ENCODE data around the gene FGD5.
"Not testable (repeated sequence)": the region's sequence is repeated elsewhere in the genome, so short reads cannot be mapped to it uniquely, and the experiment has no call there.

The FGD5 gene

GRCh38 chr3:14894085-14894484 lies 75.3 kb downstream of the FGD5 start:
- no peak overlapping the region for H3K9ac ChIP-seq (ENCODE audit: low read length)
- H3K27me3 ChIP-seq (ENCODE audit: control insufficient read depth, insufficient read depth, low read length), result no peaks in the 10 kb centered on the region
- H3K4me3 ChIP-seq (ENCODE audit: low read length), result no peak overlapping the region
- H3K4me1 ChIP-seq (ENCODE audit: control insufficient read depth, insufficient read depth, low read length), result peaks cover under 1% of the 10 kb centered on the region
- H3K9me3 ChIP-seq (ENCODE audit: control insufficient read depth, low read length), result no peaks in the 10 kb centered on the region
- H3K36me3 ChIP-seq (ENCODE audit: control insufficient read depth, insufficient read depth, low read length), result no peaks in the 10 kb centered on the region

DNA sequence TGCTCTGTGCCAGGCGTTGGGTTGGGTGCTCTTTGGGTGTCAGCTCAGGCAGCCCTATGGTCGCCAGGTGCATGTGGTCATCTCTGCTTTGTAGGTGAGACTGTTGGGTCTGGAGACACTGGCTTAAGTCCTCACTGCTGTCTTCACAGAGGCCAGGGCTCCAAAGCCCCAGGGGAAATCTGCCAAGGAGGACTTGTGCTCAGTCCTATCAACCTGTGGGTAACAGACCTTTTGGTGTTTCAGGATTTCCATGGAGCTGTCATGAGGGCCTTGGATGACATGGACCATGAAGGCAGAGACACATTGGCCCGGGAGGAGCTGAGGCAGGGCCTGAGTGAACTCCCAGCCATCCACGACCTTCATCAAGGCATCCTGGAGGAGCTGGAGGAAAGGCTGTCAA lies 78.5 kb downstream of the FGD5 start:
- no peaks in the 10 kb centered on the region for H3K9me3 ChIP-seq (ENCODE audit: control insufficient read depth, low read length)
- H3K4me3 ChIP-seq (ENCODE audit: low read length), result no peak overlapping the region
- H3K4me1 ChIP-seq (ENCODE audit: control insufficient read depth, insufficient read depth, low read length), result peaks cover 28% of the 10 kb centered on the region
- H3K36me3 ChIP-seq (ENCODE audit: control insufficient read depth, insufficient read depth, low read length), result no peaks in the 10 kb centered on the region
- H3K9ac ChIP-seq (ENCODE audit: low read length), result no peak overlapping the region
- H3K27me3 ChIP-seq (ENCODE audit: control insufficient read depth, insufficient read depth, low read length), result no peaks in the 10 kb centered on the region

DNA sequence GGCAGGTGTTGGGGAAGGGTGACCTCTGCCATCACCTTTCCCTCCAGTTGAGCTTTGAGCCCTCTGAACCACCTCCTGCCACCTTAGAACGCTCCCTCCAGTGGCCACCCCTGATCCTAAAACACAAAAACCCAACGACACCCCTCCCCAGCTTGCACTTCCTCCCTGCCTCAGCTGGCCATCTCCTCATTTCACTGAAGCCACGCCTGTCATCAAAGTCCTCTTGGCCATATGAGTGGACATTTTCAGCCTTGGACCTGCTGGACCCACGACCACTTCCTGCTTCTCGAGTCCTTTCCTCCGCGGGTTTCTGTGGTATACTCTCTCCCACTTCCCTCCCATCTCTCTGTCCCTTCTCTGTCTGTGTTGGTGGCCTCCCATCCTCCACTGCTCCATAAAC lies 80.2 kb downstream of the FGD5 start:
- peaks cover 35% of the 10 kb centered on the region for H3K4me1 ChIP-seq (ENCODE audit: control insufficient read depth, insufficient read depth, low read length)
- H3K4me3 ChIP-seq (ENCODE audit: low read length), result no peak overlapping the region
- no peaks in the 10 kb centered on the region for H3K36me3 ChIP-seq (ENCODE audit: control insufficient read depth, insufficient read depth, low read length)
- no peaks in the 10 kb centered on the region for H3K27me3 ChIP-seq (ENCODE audit: control insufficient read depth, insufficient read depth, low read length)
- no peaks in the 10 kb centered on the region for H3K9me3 ChIP-seq (ENCODE audit: control insufficient read depth, low read length)
- H3K9ac ChIP-seq (ENCODE audit: low read length), result no peak overlapping the region

DNA sequence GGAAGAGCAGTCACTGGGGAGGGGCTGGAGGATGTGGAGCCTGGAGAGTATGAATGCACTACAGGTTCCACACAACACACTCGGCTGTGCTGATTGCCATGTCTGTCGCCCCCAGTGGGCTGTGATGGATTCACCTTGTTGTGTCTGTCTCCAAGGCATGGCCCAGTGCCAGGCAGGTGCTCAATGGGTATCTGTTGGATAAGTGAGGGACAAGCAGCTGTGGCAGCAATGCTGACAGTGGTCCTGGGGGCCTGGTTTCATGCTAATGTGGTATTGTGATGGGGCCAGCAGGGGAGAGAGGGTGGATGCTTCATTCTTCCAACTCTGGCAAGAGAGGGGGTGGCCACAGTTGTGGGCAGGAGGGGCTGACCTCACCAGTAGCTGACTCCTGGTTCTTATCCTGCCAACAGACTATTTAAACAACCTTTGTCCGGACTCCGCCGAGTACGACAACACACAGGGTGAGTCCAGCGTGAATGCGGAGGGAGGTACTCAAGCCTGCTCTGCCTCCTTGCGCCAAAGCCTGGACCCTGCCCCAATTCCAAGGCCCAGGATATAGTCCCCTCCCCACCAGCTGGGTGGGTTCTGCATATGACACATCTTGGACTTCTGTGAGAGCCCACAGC lies 81.3 kb downstream of the FGD5 start:
- Histone ChIP-seq H3K4me3 (ENCODE audit: low read length) (no peak overlapping the region), H3K9me3 (ENCODE audit: control insufficient read depth, low read length) (no peaks in the 10 kb centered on the region), H3K9ac (ENCODE audit: low read length) (no peak overlapping the region), H3K4me1 (ENCODE audit: control insufficient read depth, insufficient read depth, low read length) (peaks cover 35% of the 10 kb centered on the region), H3K36me3 (ENCODE audit: control insufficient read depth, insufficient read depth, low read length) (no peaks in the 10 kb centered on the region), H3K27me3 (ENCODE audit: control insufficient read depth, insufficient read depth, low read length) (no peaks in the 10 kb centered on the region)

DNA sequence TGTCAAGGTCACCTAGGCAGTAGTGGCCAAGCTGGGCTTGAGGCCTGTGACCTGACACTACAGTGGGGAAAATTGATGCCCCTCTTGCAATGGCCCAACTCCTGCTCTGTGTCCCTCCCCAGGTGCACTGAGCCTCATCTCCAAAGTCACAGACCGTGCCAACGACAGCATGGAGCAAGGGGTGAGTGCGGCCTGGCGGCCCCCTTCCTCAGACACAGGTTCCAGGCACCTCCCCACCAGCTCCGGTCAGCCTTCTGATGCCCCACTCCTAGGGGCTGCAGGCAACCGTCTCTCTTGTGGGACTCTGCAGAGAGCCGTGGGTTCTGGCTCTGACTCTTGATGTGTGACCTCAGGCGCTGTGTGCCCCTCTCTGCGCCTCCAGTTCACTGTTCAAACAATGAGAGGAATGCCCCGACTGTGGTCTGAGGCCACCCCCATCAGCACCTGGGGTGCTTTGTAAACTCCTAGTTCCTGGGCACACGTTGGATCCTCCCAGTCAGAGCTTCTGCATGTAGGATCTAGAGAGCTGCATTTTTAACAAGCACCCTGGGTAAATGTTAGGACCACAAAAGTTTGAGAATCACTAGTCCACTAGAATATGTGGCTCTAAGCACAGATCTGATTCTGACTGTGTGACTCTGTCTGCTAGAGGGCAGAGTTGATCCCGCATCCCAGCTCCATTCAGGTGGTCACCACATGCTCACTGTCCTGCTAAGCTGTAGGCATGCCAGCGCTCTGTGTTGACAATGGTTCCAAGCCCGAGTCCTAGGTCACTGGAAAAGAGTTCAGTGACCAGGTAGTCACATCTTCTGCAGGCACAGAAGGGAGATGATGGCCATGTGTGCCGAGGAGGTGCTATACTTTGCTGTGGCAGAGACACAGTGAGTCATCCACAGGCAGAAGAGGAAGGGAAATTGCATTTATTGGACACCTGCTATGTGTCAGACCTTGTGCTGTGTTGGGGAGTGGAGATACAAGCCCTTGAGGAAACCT lies 82.4 kb downstream of the FGD5 start:
- Histone ChIP-seq H3K36me3 (ENCODE audit: control insufficient read depth, insufficient read depth, low read length) (no peaks in the 10 kb centered on the region), H3K9me3 (ENCODE audit: control insufficient read depth, low read length) (no peaks in the 10 kb centered on the region), H3K4me1 (ENCODE audit: control insufficient read depth, insufficient read depth, low read length) (peaks cover 38% of the 10 kb centered on the region), H3K9ac (ENCODE audit: low read length) (no peak overlapping the region), H3K27me3 (ENCODE audit: control insufficient read depth, insufficient read depth, low read length) (no peaks in the 10 kb centered on the region), H3K4me3 (ENCODE audit: low read length) (no peak overlapping the region)

- Histone ChIP-seq H3K36me3 (ENCODE audit: control insufficient read depth, insufficient read depth, low read length) (no peaks in the 10 kb centered on the region), H3K4me3 (ENCODE audit: low read length) (no peak overlapping the region), H3K9me3 (ENCODE audit: control insufficient read depth, low read length) (no peaks in the 10 kb centered on the region), H3K9ac (ENCODE audit: low read length) (no peak overlapping the region), H3K4me1 (ENCODE audit: control insufficient read depth, insufficient read depth, low read length) (peaks cover 53% of the 10 kb centered on the region), H3K27me3 (ENCODE audit: control insufficient read depth, insufficient read depth, low read length) (no peaks in the 10 kb centered on the region)
Measured at GRCh38 chr3:14902719-14903118, 84.0 kb downstream of the FGD5 start.

GRCh38 chr3:14903501-14903900 lies 84.7 kb downstream of the FGD5 start:
- H3K4me3 ChIP-seq (ENCODE audit: low read length); H3K9me3 ChIP-seq (ENCODE audit: control insufficient read depth, low read length); H3K9ac ChIP-seq (ENCODE audit: low read length); H3K27me3 ChIP-seq (ENCODE audit: control insufficient read depth, insufficient read depth, low read length); H3K36me3 ChIP-seq (ENCODE audit: control insufficient read depth, insufficient read depth, low read length): not testable (repeated sequence)
- peaks cover 58% of the 10 kb centered on the region for H3K4me1 ChIP-seq (ENCODE audit: control insufficient read depth, insufficient read depth, low read length)

- no peaks in the 10 kb centered on the region for H3K9me3 ChIP-seq (ENCODE audit: control insufficient read depth, low read length)
- no peak overlapping the region for H3K4me3 ChIP-seq (ENCODE audit: low read length)
- no peaks in the 10 kb centered on the region for H3K27me3 ChIP-seq (ENCODE audit: control insufficient read depth, insufficient read depth, low read length)
- no peaks in the 10 kb centered on the region for H3K36me3 ChIP-seq (ENCODE audit: control insufficient read depth, insufficient read depth, low read length)
- H3K9ac ChIP-seq (ENCODE audit: low read length), result no peak overlapping the region
- peaks cover 47% of the 10 kb centered on the region for H3K4me1 ChIP-seq (ENCODE audit: control insufficient read depth, insufficient read depth, low read length)
Measured at GRCh38 chr3:14905055-14905657, 86.4 kb downstream of the FGD5 start.

DNA sequence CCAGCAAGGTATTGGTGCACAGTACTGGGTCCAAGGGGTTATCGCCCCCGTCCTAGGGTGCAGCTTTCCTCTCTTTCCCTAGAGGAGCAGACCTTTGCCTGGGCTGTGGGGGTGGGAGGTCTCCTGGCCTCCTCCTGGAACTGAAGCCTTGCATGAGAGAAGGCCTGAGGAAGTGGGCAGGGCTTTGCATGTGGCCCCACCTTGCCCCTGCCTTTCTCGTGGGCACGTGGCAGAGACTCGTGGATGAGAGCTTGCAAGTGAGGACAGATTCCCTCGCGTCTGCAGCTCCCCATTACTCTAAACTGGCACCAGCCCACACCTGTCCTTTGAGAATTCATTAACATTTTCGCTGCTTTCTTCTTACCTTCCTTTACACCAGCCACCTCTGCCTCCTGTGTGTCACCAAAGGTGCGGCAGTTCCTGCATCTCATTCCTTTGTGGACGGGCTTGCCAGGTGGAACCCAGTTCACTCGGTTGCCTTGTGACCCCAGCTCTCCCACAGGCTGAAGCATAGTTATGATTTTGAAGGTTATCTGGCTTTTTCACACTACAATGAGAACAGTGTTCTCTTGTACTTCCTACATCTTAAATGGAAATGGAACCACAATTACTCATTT lies 87.7 kb downstream of the FGD5 start:
- H3K4me3 ChIP-seq (ENCODE audit: low read length), result no peak overlapping the region
- no peaks in the 10 kb centered on the region for H3K27me3 ChIP-seq (ENCODE audit: control insufficient read depth, insufficient read depth, low read length)
- no peaks in the 10 kb centered on the region for H3K9me3 ChIP-seq (ENCODE audit: control insufficient read depth, low read length)
- H3K4me1 ChIP-seq (ENCODE audit: control insufficient read depth, insufficient read depth, low read length), result peaks cover 34% of the 10 kb centered on the region
- no peaks in the 10 kb centered on the region for H3K36me3 ChIP-seq (ENCODE audit: control insufficient read depth, insufficient read depth, low read length)
- no peak overlapping the region for H3K9ac ChIP-seq (ENCODE audit: low read length)

DNA sequence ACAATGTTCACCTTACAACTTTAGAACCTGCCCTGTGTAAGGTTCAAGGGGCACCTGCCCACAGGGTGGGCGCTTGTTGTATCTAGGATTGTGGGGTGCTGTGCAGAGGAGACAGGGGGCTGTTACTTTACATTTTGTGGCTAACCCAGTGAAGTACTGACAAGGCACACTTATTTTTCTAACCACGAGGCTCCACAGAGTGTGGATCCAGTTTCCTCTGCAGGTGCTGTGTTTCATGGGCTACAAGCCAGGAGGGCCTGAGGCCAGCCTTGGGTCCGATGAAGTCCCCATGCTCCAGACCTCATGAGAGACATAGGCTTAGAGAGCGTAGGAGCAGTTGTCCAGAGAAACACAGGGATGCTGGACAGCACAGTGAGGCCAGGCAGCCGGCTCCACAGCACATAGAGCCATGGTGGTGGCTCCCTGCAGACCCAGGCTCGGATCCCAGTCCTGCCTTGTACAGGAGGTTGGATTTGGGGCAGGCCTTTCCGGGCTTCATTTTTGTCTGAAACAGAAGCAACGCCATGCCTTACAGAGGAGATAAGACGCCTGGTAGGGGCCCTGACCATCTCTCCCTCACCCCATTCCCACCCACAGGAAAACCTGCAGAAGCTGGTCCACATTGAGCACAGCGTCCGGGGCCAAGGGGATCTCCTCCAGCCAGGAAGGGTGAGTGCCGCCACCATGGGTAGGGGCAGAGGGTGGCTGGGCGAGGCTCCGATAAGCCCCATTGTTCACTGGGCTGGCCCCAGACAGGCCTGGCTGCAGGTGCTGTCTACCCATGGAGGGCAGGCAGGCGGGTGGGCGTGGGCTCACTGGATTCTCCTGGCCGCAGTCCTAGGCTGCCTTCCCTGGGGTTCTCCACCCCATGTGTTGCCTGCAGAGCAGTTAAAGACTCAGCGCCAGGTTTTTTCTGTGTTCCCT lies 88.5 kb downstream of the FGD5 start:
- peaks cover 30% of the 10 kb centered on the region for H3K4me1 ChIP-seq (ENCODE audit: control insufficient read depth, insufficient read depth, low read length)
- H3K9ac ChIP-seq (ENCODE audit: low read length), result no peak overlapping the region
- H3K9me3 ChIP-seq (ENCODE audit: control insufficient read depth, low read length), result no peaks in the 10 kb centered on the region
- H3K36me3 ChIP-seq (ENCODE audit: control insufficient read depth, insufficient read depth, low read length), result no peaks in the 10 kb centered on the region
- no peaks in the 10 kb centered on the region for H3K27me3 ChIP-seq (ENCODE audit: control insufficient read depth, insufficient read depth, low read length)
- H3K4me3 ChIP-seq (ENCODE audit: low read length), result no peak overlapping the region

DNA sequence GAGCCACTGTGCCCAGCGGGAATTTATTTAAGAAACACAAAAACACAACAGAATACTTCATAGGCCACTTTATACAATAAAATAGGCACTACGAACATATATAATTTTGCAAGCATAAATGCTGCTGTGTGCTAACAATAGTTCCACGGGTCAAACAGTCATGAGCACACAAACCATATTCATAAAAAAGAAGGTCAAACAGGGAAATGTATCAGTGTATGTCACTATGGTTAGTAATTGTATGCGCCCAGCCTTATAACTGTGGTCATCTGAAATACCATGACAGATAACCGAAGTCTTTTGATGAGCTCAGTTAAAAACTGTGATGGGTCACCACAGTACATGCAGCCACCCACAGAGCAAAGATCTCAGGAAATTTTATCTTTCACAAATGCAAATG lies 90.5 kb downstream of the FGD5 start:
- Histone ChIP-seq H3K27me3 (ENCODE audit: control insufficient read depth, insufficient read depth, low read length) (no peaks in the 10 kb centered on the region), H3K9ac (ENCODE audit: low read length) (no peak overlapping the region), H3K36me3 (ENCODE audit: control insufficient read depth, insufficient read depth, low read length) (no peaks in the 10 kb centered on the region)

More for the DNA sequence above, 90.5 kb downstream of the FGD5 start:
- Histone ChIP-seq H3K4me3 (ENCODE audit: low read length) (no peak overlapping the region), H3K9me3 (ENCODE audit: control insufficient read depth, low read length) (no peaks in the 10 kb centered on the region), H3K4me1 (ENCODE audit: control insufficient read depth, insufficient read depth, low read length) (peaks cover 24% of the 10 kb centered on the region)

All from mucosa of stomach (tissue), 1 donor.